ENCODE results near the gene OR10T2. TPM values are rescaled to one million over a fixed set of nuclear protein-coding genes. Genes with fewer than 3 reads are reported as not detected.

The OR10T2 gene
- total and polyA plus RNA-seq, 4 experiments from 2014 or later, result not detected

Other genes with a start within 250 kb of the OR10T2 start
- gene CD1D, start 218.6 kb downstream of the OR10T2 start, total RNA-seq, result not detected
- gene CD1D, start 218.6 kb downstream of the OR10T2 start, polyA plus RNA-seq, result under 1 TPM in 1 of 2 donors, not detected in 1; 0.08 TPM
- gene CD1A, start 145.0 kb downstream of the OR10T2 start, total RNA-seq, result not detected
- not detected for gene CD1A, start 145.0 kb downstream of the OR10T2 start, polyA plus RNA-seq
- not detected for gene CD1C, start 109.5 kb downstream of the OR10T2 start, total RNA-seq
- gene CD1C, start 109.5 kb downstream of the OR10T2 start, polyA plus RNA-seq, result 1 to 10 TPM in 1 of 2 donors, not detected in 1; 1.0 TPM
- not detected for gene CD1B, start 67.9 kb downstream of the OR10T2 start, total RNA-seq
- not detected for gene CD1B, start 67.9 kb downstream of the OR10T2 start, polyA plus RNA-seq
- not detected for gene CD1E, start 45.6 kb downstream of the OR10T2 start, total RNA-seq
- not detected for gene CD1E, start 45.6 kb downstream of the OR10T2 start, polyA plus RNA-seq
- not detected for gene OR10K2, start 26.8 kb upstream of the OR10T2 start, total RNA-seq
- not detected for gene OR10K2, start 26.8 kb upstream of the OR10T2 start, polyA plus RNA-seq
- not detected for gene OR10K1, start 62.4 kb upstream of the OR10T2 start, total RNA-seq
- not detected for gene OR10K1, start 62.4 kb upstream of the OR10T2 start, polyA plus RNA-seq
- not detected for gene OR10R2, start 72.8 kb upstream of the OR10T2 start, total RNA-seq
- gene OR10R2, start 72.8 kb upstream of the OR10T2 start, polyA plus RNA-seq, result not detected
- gene OR6Y1, start 154.9 kb upstream of the OR10T2 start, total RNA-seq, result not detected
- gene OR6Y1, start 154.9 kb upstream of the OR10T2 start, polyA plus RNA-seq, result not detected
- not detected for gene OR6P1, start 171.1 kb upstream of the OR10T2 start, total RNA-seq
- not detected for gene OR6P1, start 171.1 kb upstream of the OR10T2 start, polyA plus RNA-seq
- not detected for gene OR10X1, start 180.4 kb upstream of the OR10T2 start, total RNA-seq
- not detected for gene OR10X1, start 180.4 kb upstream of the OR10T2 start, polyA plus RNA-seq
- not detected for gene OR10Z1, start 205.8 kb upstream of the OR10T2 start, total RNA-seq
- gene OR10Z1, start 205.8 kb upstream of the OR10T2 start, polyA plus RNA-seq, result not detected